Fibroblast of mammary gland (primary cell): Measurements from ENCODE around the gene GRIN3A.
A peak's percentile ranks its signal among the peaks of the same experiment; 100 is the strongest.

Source experiments
- DNase-seq: peaks from one replicate; pipeline ENCODE4 v3.0.0-alpha.2; 2010; ENCODE audit warnings: low read depth
- H3K4me3 ChIP-seq: 2 replicates; pipeline ENCODE4 v1.5.1; 2011; ENCODE audit warnings: low read depth, mild to moderate bottlenecking, low read length, moderate library complexity; ENCODE audit not compliant: control insufficient read depth
- TF ChIP-seq, protein P1 (sequence below): conservative IDR thresholded peaks from 2 replicates; pipeline ENCODE4 v1.5.1; 2011; ENCODE audit warnings: low read depth, low read length, inconsistent platforms; ENCODE audit not compliant: control insufficient read depth, insufficient read depth

GRIN3A gene

DNA sequence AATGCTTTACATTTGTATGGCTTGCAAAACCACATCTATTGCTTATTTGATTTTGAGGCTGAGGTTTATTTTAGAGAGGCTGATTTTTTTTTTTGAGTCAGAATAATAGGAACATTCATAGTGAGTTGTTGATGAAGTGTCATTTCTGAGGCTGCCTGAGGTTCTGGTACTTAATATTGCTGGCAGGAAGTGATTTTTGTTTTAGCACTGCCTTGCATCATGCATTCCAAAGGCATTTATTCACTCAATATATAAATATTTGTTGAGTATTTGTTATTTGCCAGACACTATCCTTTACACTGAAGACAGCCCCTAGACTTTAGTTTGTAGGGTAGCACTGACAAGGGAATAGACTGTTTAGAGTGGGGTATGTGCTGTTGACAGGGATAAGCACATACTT is 202.1 kb downstream of the GRIN3A start:
- H3K4me3 ChIP-seq, result no peak overlapping the region
- TF ChIP-seq, protein P1, sequence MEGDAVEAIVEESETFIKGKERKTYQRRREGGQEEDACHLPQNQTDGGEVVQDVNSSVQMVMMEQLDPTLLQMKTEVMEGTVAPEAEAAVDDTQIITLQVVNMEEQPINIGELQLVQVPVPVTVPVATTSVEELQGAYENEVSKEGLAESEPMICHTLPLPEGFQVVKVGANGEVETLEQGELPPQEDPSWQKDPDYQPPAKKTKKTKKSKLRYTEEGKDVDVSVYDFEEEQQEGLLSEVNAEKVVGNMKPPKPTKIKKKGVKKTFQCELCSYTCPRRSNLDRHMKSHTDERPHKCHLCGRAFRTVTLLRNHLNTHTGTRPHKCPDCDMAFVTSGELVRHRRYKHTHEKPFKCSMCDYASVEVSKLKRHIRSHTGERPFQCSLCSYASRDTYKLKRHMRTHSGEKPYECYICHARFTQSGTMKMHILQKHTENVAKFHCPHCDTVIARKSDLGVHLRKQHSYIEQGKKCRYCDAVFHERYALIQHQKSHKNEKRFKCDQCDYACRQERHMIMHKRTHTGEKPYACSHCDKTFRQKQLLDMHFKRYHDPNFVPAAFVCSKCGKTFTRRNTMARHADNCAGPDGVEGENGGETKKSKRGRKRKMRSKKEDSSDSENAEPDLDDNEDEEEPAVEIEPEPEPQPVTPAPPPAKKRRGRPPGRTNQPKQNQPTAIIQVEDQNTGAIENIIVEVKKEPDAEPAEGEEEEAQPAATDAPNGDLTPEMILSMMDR, result no peak
- peak; percentile 52 for DNase-seq

GRCh38 chr9:101533334-101534204 is 204.9 kb downstream of the GRIN3A start, which contains the start of gene RNF20:
TSS of gene RNF20 (plus strand) at chr9:101533853. CDS start at chr9:101535424, 1,571 bp downstream.
- peak within 1 kb of the TSS; percentile 90 for H3K4me3 ChIP-seq
- TF ChIP-seq, protein P1, result no peak
- peak; percentile 98 for DNase-seq

DNA sequence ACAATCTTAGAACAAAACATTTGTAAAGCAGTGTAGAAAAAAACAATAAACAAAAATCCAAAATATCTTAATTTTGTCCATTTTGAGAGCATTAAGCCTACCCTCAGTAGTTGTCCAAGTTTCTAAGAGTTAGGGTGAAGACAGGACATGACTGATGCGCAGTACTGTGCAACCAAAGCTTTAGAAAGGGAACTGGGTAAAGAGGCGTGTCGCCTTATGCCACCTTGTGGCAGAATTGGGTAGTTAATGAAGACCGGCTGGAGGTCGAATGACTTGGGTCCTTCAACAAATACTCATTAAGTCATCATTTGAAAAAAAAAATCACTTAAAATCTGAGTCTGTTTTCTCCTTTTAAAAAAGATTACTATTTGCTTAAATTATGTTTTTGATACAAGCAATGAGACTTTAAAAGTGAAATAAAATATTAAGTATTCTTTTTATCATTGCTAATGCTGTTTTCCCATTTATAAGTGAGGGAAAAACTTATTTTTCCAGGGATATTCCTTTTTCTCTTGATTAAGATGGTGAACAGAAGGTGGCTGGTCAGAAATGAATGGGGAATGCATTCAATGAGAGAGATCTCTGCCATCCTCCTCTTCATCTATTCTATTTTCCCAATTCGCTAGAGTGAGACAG is 208.3 kb downstream of the GRIN3A start:
- peak; percentile 83 for DNase-seq
- TF ChIP-seq, protein P1, result peak; percentile 89
- no peak overlapping the region for H3K4me3 ChIP-seq

DNA sequence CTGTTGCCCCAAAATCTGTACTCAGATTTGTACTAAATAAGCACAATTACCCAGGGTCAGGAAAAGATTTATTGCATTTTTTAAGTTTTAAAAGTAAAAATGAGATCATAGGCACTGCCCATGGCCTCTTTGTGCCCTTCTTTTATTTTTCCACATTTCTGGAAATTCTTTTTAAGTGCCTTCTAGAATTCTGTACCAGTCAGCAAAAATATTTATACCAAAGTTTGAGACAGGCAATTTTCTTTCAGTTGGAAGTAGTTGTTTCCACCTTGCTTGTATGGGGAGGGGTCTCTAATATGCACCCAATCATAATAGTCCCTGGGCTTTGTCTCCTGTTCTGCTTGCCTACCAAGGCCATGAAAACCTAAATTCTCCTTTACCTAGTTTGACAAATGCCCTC is 210.4 kb downstream of the GRIN3A start:
- TF ChIP-seq, protein P1, result no peak
- no peak for DNase-seq

DNA sequence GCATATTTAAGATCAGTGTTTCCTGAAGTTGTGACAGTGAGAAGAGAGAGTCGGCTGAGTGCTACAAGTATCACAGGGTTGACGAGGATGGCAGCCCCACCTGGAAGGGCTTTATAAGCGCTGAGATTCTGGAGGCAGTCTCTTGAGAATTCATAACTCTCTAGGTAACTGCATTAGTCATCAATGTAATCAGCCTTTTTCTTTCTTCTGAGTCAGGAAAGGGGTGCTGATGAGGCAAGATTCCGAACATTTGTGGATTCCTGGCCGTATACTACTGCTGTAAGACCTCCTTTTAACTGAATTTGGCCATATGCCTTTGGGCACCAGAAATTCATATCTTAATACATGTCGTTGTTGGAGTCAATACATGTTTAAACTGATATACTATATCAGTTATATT is 211.4 kb downstream of the GRIN3A start:
- DNase-seq, result no peak
- TF ChIP-seq, protein P1, result no peak
- no peak overlapping the region for H3K4me3 ChIP-seq

More for the DNA sequence above, 210.4 kb downstream of the GRIN3A start:
- H3K4me3 ChIP-seq, result no peak overlapping the region

- DNase-seq, result no peak
- H3K4me3 ChIP-seq, result no peak overlapping the region
- TF ChIP-seq, protein P1, result no peak
Observed at GRCh38 chr9:101524371-101524770, 214.1 kb downstream of the GRIN3A start.
